GM20000 (cell line): ENCODE measurements around the gene TMEM51.

Experiments used
- DNase-seq: peaks from one replicate; pipeline ENCODE4 v3.0.0; 2012; ENCODE audit warnings: low spot score
- TF ChIP-seq, protein P1 (sequence below): IDR thresholded peaks from 2 replicates; pipeline ENCODE4 v1.5.1; 2012; ENCODE audit warnings: mild to moderate bottlenecking, control low read depth; ENCODE audit errors: extremely low read depth, missing control alignments

Gene TMEM51, protein sequence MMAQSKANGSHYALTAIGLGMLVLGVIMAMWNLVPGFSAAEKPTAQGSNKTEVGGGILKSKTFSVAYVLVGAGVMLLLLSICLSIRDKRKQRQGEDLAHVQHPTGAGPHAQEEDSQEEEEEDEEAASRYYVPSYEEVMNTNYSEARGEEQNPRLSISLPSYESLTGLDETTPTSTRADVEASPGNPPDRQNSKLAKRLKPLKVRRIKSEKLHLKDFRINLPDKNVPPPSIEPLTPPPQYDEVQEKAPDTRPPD

DNA sequence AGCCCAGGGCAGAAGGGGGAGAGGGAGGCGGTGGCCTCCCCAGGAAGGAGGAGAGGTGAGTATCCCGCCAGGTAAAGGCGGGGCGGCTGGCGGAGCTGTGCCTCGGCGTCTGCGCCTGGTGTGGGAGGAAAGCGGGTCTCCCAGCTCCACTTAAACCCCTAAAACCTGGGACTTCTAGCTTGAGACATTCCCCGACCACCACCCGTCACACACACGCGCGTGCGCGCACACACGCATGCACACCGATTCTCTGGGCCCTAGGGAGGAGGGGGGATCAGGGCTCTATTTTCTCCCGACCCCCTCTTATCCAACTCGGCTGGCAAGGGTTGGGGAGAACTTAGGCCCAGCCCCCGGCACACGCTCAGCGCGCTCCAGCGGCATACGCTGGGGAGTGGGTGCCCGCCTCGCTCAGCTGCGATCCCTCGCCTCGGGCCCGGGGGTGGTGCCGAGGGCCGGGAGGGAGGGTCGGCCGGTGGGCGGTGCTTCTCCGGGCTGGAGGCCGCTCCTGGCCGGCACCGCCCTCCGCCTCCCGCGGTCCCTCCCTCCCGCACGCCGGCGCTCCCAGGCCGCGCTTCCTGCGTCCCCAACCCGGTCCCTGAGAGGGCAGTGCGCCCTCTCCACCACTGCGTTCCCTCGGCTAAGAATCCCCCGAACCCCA lies at the start of gene TMEM51:
Gene TMEM51, plus strand, starts transcription at position 564 of the 658 bp plus-strand sequence. CDS start 61,341 bp downstream, outside the sequence.
- TF ChIP-seq, protein P1, sequence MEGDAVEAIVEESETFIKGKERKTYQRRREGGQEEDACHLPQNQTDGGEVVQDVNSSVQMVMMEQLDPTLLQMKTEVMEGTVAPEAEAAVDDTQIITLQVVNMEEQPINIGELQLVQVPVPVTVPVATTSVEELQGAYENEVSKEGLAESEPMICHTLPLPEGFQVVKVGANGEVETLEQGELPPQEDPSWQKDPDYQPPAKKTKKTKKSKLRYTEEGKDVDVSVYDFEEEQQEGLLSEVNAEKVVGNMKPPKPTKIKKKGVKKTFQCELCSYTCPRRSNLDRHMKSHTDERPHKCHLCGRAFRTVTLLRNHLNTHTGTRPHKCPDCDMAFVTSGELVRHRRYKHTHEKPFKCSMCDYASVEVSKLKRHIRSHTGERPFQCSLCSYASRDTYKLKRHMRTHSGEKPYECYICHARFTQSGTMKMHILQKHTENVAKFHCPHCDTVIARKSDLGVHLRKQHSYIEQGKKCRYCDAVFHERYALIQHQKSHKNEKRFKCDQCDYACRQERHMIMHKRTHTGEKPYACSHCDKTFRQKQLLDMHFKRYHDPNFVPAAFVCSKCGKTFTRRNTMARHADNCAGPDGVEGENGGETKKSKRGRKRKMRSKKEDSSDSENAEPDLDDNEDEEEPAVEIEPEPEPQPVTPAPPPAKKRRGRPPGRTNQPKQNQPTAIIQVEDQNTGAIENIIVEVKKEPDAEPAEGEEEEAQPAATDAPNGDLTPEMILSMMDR: no peak
- peak; percentile 56 for DNase-seq

DNA sequence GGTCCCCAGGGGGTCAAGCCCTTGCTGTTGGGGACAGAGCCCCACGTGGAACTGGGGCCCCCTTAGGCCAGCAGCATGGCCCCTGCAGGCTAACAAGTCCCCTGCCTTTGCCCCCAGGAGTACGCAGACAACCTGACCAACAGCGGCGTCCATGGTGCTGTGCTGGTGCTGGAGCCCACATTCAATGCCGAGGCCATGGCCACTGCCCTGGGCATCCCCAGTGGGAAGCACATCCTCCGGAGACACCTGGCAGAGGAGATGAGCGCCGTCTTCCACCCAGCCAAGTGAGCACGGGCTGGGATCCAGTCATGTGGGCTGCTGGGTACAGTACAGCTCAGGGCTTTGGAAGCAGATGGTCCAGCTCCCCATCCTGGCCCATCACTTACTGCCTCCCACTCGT lies 49.6 kb upstream of the TMEM51 start:
- no peak for DNase-seq
- TF ChIP-seq, protein P1: no peak

DNA sequence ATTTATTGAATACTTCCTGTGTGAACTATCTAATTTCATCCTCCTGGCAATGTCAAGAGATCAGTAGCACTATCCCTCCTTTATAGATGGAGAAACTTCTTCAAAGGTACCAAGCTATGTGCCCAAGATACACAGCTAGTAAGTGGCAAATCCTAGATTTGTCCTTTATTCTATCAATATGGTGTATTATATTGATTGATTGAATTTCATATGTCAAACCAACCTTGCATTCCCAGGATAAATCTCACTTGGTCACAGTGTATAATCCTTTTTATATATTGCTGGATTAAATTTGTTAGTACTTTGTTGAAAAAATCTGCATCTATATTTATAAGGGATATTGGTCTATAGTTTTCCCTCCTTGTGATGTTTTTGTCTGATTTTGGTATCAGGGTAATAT lies 48.8 kb upstream of the TMEM51 start:
- DNase-seq: no peak
- TF ChIP-seq, protein P1: no peak

DNA sequence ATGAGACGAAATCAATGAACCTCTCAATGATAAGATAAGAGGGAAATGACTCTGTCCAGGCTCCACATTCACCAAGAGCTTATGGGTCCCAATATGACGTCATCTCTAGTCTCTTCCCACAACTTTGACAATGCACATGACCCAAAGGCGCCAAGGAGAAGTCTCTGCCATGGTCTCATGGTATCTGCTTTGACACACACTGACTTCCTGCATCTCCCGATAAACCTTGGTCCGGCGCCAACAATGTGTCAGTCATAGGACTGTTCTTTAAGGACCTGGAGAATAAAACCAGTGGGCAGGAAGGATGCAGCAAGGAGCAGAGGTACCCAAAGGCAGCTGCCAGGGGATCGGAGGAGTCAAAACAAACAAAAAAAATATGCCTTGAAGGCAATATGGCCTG lies 46.9 kb upstream of the TMEM51 start:
- TF ChIP-seq, protein P1: no peak
- no peak for DNase-seq

DNA sequence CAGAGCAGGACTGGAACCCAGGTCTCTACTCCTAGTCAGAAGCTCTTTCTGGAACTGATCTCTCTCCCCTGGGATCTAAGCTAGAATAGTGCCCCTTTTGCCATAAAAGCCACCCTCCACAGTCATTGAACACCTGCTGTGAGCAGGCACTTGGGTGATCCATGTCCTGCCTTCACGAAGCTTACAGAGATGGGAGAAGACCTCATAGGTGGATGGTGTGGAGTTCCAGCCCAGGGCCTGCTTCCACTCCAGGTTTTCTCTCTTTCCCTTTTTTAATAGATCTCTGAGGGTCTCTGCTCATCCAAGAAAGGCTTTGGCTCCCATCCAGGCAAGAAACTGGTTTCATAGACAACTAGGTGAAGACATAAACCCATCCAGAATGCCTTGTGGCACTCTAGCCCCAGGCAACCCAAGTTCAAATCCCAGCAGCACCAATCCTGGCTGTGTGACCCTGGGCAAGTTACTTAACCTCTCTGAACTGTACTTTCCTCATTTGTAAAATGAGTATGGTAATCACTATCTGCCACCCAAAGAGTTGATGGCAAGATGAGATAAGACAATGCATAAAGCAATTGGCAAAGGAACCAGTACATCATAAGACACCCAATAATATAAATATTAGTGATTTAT lies 46.4 kb upstream of the TMEM51 start:
- TF ChIP-seq, protein P1: no peak
- DNase-seq: no peak

DNA sequence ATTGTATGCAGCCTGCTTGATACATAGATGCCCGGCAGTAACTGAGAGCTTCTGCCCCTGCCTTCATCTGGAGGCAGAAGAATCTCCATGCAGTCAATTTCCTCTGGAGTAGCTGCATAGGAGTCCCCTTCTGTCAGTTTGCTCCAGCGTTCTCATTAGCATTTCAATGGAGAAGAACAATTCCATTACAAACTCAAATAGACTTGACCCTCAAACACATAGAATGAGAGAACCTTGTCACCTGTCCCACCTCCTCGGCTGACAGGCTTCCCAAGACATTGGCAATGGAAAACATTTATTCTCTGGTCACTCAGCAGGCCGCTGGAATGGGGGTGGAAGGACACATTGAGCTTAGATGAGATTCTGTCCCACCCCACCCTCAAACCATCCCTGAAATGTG lies 45.6 kb upstream of the TMEM51 start:
- no peak for DNase-seq
- TF ChIP-seq, protein P1: no peak
